GM18907 (cell line): Measurements from ENCODE around the gene FABP3.
A peak's percentile ranks its signal among the peaks of the same experiment; 100 is the strongest.

Experiments
- ATAC-seq: cut with Tn5 transposase; IDR thresholded peaks from one replicate; pipeline ENCODE4 v1.9.1; 2021; ENCODE audit warnings: mild to moderate bottlenecking, moderate library complexity; ENCODE audit not compliant: unreplicated experiment

Gene FABP3

DNA sequence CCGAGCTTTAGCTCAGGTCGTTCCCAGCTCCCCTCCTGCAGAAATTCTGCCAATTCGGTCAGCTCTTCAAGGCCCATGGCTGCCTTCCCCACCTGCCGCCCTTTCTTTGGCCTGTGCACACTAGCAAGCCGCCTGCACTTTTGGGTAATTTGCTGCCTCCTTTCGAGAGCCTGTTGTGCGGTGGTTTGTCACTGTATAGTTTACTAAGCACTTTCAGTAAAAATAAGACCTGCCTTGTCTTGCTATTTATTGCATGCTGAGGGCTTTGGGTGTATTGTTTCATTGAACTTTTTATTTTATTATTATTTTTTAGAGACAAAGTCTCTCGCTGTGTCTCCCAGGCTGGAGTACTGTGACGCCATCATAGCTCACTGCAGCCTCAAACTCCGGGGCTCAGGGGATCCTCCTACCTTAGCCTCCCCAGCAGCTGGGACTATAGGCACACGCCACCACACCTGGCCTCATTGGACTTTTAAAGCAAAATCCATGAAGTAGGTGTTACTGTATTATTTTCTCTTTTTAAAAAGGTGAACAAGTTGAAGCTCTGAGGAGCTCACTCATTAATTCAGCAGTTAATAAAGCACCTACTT is 1.1 kb upstream of the FABP3 start:
- no peak for ATAC-seq

DNA sequence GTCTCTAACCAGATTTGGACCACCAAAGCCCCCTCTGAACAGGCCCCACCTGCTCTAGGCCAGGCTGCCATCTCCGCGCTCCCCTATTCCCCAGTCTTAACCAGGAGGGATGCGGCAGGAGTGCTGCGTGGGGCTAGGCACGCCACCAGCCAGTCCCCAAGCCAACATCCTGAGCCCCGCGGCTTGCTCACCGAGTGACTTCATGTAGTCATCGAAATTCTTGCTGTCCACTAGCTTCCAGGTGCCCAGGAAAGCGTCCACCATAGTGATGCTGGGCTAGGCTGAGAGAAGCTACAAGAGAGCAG is 173 bp downstream of the FABP3 start:
- ATAC-seq = no peak

DNA sequence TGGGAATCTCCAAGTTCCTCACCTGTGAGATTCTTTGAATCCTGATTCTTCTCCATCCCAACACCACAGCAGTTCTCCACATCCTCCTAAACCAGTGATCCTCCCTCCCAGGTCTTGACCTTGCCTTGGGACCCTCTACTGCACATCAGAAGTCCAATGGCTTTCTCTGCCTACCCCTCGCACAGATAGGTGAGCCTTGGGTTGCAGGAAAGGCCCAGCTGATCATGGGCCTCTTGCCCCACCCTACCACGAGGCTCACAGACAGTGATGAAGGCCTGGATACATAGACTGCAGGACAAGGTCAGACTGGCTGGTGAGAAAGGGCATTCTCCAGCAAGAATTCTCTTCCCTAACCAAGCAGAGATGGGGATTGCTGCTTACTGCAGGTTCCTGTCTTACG is 825 bp downstream of the FABP3 start:
- ATAC-seq = no peak

DNA sequence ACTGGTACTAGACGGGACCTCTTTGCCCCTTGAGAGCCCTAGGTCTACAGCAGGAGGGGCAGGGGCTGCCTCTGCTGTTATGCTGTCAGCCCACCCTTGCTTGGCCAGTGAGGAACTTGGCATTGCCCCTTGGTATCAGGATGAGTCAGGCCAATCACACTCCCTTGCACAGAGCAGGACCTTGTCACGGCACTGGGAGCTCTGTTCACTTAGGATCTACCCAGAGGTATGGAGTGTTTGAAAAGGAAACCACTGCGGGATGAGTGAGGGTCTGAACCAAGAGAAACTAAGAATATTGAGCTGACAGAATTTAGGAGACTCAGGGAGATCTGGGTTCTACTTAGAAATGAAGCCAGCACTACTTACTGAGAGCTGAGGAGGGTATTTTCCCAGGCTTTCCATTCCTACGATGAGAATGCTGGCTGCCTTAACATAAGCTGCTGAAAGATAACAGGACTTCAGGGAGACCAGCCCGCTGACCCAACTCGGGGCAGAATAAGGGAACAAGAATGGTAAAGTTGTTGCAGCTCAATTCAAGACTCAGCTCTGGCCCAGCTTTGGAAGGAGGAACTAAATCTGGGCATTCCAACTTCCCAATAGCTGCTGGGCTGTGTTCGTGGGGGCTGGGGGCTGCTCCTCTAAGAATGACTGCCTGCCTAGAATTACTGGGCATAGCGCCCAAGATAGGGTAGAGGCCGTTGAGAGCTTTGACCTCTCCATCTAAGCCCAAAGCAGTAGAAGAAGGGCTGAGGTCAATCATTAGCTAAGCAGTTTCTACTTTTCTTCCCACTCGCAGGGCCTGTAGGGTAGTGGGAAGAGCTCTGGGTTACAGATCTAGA is 1.5 kb downstream of the FABP3 start:
- no peak for ATAC-seq

DNA sequence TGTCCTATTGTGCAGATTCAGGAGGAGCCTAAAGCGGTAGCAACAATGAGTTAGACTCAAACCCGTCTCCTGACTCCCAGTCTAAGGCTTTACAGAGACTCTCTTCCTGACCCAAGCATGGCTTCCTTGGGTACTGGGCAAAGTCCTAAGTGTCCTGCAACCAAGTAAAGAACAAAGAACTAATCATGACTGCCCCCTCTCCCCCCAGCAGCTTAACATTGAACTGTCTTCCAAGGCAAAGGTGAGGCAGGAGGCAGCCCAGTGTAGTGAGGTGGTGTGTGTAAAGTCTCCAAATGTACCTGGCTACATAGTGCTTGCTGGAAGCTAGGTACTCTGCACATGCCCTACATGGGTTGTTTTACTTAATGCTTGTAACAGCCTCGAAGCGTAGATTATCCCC is 2.3 kb downstream of the FABP3 start:
- no peak for ATAC-seq

DNA sequence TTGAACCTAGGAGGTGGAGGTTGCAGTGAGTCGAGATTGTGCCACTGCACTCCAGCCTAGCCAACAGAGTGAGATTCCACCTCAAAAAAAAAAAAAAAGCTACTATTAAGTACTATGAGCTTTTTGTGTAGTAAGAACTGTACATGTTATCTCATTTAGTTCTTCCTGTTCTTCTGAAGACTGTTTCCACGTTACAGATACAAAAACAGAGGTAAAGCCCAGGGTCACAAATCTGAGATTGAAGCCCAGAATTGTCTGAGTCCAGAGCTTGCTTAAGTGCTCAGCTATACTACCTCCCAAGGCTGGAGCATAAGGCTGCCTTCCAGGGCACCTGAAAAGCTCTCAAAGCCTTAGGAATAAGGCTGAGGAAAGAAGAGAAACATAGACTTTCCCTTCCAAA is 2.9 kb downstream of the FABP3 start:
- no peak for ATAC-seq

DNA sequence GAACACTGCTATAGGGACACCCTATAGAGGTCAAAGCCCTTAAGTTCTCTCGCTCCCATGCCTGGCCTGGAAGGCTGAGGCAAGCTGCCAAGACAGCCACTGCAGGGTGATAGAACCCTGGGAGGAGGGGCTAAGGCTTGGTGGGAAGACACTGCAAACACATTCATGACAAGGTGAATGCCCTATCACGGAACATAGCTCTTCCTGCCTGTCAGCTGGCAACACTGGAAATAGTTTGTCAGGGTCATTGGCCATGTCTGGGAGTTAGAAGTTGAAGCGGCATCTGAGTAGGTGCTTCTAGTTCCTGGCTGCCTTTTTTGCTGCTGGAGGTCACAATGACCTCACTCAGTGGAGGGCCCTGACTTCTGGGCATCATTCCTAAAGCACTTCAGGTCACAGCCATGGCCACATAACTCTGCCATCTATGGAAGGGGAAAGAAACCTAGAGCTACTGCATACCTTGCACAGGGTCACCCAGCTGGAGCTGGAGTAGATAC is 4.2 kb downstream of the FABP3 start:
- ATAC-seq = no peak

DNA sequence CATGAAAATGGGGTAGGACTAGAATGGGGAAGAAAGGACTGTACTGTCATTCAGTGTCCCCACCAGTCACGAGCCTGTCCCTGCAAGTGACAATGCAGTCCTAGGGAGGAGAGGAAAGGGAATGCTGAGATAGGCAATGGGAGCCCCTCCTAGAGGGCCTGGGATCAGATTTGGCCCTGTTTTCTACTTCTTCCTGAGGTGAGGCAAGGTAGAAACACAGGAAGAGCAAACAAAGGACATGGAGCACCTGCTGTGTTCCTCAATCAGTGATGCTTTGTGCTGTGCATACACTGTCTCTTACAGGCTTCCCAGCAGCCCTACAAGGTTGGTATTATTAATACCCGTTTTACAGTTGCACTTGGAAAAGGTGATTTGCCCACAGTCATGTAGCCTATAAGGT is 6.1 kb downstream of the FABP3 start:
- no peak for ATAC-seq

DNA sequence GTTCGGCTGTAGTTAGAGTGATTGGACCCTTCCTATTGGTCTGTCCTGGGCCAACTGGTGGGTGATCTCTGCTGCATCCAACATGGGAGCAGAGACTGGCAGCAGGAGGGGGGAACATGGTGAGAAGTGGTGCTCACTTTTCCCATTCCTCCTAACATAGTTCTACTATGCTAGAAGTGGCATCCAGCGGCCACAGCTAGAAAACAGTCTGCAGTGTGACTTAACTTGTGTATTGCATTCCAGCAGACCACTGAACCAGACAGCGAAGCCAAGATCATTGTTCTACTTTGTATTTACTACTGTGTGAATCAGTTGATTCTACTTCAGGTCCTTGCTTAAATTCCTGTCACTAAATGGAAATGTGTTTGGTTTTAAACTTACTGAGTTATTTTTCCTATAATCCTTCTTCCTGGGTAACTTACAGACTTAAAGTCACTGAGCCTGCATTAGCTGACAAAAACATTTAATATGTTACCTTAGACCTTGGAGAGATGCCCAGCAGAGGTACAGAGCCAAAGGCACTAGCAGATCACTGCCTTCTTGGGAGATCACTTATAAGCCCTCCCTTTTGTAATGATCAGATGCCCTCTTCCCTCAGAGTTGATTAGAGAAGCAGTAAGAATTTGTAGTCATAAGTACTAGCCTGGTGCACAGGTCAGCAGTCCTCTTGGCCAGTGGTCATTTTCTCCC is 8.2 kb downstream of the FABP3 start:
- ATAC-seq = no peak

DNA sequence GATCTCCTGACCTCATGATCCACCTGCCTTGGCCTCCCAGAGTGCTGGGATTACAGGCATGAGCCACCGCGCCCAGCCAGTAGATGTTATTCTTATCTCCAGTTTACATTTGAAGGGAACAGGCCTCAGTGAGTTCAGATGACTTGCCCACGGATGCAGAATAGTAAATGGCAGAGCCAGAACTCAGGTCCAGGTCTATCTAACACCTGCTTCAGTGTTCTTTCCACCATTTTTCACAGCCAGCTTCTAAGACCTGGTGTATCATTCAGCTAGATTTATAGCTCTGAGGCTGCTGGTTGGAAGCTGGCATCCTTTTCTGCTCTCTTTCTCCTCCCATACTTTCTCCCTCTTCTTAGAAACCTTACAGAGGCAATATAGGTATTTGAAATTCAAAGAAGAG is 10.8 kb downstream of the FABP3 start:
- ATAC-seq = no peak

DNA sequence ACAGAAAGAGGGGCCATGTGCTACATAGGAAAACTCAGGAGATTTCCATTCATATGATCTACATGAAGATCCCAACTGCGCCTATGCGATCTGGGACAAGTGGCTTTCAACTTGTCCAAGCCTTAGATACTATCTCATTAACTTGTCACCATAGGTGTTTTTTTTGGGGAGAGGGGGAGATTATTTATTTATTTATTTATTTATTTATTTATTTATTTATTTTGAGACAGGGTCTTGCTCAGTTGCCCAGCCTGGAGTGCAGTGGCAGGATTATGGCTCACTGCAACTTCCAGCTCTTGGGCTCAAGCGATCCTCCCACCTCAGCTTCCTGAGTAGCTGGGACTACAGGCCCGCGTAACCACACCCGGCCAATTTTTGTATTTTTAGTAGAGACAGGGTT is 11.3 kb downstream of the FABP3 start:
- ATAC-seq = no peak

DNA sequence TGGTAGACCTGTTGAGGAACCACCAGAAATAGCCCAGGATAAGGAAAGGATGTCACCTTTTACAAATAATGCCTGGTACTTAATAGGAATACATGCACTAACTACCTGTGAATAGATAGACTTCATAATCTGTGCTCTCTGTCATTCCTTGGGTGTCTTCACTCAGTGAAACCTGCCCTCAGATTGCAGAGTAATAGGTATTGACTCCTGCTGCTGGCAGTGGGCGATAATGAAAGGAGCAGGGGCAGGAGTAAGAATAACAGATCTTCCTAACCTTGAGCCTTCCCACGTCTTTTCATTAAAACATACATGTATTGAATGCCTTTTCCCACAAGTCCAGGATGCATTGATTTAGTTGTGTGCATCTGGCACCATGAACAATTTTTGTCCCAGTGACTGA is 16.4 kb downstream of the FABP3 start:
- no peak for ATAC-seq

DNA sequence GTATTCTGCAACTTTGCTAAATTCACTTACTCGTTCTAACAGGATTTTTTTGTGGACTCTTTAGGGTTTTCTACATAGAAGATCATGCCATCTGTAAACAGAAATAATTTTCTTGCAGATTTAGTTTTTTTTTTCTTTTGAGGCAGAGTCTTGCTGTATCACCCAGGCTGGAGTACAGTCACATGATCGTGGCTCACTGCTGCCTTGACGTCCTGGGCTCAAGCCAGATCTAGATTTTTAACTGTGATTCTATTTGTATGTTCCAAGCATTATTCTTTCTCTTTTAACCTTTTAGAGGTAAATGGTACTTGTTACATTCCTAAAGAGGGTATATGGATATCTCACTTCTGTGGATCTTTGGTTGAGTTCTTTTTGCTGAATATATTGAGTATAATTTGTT is 18.6 kb downstream of the FABP3 start:
- ATAC-seq = no peak

DNA sequence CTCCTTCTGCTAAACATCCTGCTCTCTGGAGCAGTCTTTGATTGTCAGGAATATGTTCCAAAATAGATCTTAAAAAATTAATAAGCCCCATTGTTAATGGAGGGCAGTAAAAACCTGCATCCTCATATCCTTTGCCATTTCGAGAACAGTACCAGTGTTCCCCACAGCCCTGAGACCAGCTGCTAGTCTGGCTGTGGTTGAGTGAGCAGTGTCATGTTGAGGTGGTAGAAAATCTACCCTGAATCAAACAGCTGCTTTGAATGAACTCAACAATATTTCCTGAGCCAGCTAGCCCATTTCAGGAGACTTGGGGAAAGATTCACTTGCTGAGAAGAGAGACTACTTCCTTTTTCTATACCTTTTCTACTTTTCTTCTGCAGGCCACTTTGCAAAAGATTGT is 24.4 kb downstream of the FABP3 start:
- peak; percentile 64 for ATAC-seq

DNA sequence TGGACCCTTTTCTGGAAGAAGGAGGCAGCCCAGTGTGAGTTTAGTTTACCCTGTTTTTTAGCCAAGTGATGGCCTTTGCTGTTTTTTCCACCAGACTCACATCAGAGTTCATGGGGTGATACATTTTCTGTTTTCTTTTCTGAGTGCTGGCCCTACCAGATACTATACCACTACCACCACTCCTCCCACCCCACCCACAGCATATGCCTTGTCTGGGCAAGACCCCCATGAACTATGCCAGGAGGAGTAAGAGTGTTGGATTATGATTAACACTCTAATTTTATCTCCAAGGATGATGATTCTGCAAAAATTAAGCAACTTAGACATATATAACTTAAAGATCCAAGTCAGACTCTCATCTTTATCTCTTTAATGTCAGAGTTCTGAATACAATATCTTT is 26.1 kb downstream of the FABP3 start:
- ATAC-seq = no peak

DNA sequence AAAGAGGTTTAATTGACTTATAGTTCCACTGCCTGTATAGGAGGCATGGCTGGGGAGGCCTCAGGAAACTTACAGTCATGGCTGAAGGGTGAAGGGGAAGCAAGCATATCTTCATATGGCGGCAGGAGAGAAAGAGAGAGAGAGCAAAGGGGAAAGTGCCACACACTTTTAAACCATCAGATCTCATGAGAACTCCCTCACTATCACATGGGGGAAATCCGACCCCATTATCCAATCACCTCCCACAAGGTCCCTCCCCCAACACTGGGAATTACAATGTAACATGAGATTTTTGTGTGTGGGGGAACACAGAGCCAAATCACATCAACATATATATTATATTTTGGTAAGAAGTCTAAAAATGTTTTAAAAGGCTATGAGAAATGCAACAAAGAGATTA is 27.2 kb downstream of the FABP3 start:
- ATAC-seq = no peak

DNA sequence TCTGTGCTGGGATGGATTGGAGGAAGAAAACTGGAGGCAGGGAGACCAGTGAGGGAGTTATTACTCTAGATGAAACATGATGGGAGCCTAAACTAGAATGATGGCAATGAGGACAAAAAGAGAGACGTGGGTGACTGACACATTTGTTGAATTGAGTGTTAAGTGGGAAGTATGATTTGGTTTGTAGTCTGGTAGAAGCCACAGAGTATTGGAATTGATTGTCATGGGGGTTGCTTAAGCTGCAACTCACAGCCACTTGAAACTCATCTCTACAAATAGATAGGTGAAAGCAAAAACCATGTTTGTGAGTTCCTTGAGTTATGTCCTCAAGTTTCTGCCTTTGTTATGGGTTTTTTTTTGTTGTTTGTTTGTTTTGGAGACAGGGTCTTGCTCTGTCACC is 28.4 kb downstream of the FABP3 start:
- ATAC-seq = no peak

DNA sequence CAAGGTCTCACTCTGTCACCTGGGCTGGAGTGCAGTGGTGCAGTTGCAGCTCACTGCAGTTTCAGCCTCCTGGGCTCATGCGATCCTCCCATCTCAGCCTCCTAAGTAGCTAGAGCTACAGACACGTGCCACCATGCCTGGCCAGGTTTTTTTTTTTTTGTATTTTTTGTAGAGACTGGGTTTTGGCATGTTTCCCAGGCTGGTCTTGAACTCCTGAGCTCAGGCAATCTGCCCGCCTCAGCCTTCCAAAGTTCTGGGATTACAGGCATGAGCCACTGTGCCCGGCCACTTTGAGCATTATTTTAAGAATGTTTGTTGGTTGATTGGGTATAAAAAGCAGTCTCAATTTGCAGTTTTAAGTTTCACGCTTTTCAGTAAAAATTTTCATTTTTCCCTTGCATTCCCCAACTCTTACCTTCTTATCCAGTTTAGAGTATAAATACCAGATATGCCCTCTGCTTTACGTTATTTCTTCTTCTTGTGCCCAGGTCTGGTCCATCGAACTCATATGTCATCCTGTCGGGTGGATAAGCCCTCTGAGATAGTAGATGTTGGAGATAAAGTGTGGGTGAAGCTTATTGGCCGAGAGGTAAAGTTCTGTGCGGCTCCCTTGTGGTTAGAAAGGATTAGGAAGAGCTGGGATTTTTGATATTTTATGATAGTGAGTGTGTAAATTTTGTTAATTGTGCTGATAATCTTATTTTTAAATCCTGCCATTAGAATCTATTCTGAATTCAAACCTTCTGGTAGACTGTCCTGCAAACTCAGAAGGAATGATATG is 36.0 kb downstream of the FABP3 start:
- no peak for ATAC-seq

DNA sequence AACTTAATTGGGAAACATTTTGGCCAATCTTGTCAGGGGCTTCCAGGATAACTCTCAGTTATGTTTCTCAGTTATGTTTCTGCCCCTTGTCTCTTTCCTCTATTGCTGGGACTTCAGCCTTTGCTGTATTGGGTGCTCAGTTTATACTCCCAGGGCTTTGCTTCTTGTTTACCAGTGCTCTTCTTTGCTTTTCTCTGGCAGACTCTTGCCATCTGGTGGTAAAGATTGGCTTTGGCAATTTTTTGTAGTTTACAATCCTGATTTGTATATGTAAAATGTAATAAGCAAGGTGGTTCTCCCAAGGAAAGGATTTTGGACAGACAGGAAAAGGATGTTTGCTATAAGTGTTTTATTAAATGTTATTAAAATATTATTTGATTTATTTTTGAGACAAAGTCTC is 37.9 kb downstream of the FABP3 start:
- no peak for ATAC-seq

DNA sequence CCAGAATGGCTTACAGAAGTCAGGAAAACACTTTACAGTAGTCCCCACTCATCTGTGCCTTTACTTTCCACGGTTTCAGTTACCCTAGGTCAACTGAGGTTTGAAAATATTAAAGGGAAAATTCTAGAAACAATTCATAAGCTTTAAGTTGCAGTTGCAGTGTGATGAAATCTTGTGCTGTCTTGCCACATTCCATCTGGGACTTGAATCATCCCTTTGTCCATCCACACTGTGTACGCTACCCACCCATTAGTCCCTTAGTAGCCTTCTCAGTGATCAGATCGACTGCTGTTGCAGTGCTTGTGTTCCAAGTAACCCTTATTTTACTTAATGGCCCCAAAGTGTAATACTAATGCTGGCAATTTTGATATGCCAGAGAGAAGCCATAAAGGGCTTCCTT is 45.5 kb downstream of the FABP3 start:
- ATAC-seq = no peak

DNA sequence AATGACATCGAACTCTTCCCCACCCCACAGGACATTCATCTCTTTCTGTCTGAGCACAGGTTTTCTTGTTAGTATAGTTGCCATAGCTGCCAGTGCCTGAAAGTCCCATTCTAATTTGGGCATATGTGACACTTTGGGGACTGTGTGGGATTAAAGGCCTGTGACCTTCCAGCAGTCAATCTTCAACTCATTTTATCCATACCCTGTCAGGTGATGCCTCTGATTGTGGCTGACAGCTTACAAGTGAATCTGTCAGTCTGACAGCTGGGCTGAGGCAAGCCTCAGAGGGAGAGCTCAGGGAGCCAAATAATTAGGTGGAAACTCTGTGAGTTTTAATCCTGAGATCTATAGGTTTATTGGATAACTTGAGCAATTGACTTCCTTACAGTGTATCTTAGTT is 46.4 kb downstream of the FABP3 start:
- no peak for ATAC-seq

DNA sequence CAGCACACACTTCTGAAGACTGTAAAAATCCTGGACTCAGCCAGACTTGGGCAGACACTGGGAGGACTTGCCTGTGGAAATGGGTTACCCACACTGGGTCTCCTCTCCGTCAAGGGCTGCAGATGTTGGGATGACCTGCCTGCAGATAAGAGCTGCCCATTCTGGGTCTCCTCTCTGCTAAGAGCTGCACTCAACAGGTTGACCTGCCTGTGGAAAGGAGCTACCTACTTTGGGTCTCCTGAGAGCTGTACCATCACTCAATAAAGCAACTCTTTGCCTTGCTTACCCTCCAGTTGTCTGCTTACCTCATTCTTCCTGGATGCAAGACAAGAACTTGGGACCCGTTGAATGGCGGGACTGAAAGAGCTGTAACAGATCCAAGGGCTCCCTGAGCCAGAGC is 47.9 kb downstream of the FABP3 start:
- no peak for ATAC-seq
